Measurements from ENCODE around the gene CHST13. TPM values are rescaled to one million over a fixed set of nuclear protein-coding genes. Genes with fewer than 3 reads are reported as not detected.

CHST13 gene
- total RNA-seq, 2 donors from 2014 or later, result 1.6 to 6.7 TPM

- H3K27me3 ChIP-seq (ENCODE audit: control insufficient read depth, insufficient read depth, low read length, poor library complexity, severe bottlenecking), result no peaks in the 10 kb centered on the region
- WGBS, 2 experiments (ENCODE audit: insufficient coverage in 1 of 2, insufficient read length in 1 of 2), result 87 to 89% methylated on average over 24 of the region's 24 CpGs
- Mint-ChIP-seq H3K27ac (no peak overlapping the region), H3K9me3 (peaks cover 1% of the 10 kb centered on the region), H3K4me1 (no peaks in the 10 kb centered on the region), H3K27me3 (ENCODE audit: insufficient read depth) (peaks cover 11% of the 10 kb centered on the region), H3K36me3 (ENCODE audit: low read depth) (no peaks in the 10 kb centered on the region), H3K4me3 (no peak overlapping the region)
- H3K9me3 ChIP-seq (ENCODE audit: control insufficient read depth, low read length), result no peaks in the 10 kb centered on the region
- H3K36me3 ChIP-seq (ENCODE audit: control insufficient read depth, insufficient read depth, low read length), result no peaks in the 10 kb centered on the region
- H3K4me3 ChIP-seq (ENCODE audit: low read length), result no peak overlapping the region
- peak; percentile 45 for DNase-seq
- no peak overlapping the region for H3K9ac ChIP-seq (ENCODE audit: extremely low read depth, low read length, poor library complexity, severe bottlenecking)
- TF ChIP-seq, protein P1, sequence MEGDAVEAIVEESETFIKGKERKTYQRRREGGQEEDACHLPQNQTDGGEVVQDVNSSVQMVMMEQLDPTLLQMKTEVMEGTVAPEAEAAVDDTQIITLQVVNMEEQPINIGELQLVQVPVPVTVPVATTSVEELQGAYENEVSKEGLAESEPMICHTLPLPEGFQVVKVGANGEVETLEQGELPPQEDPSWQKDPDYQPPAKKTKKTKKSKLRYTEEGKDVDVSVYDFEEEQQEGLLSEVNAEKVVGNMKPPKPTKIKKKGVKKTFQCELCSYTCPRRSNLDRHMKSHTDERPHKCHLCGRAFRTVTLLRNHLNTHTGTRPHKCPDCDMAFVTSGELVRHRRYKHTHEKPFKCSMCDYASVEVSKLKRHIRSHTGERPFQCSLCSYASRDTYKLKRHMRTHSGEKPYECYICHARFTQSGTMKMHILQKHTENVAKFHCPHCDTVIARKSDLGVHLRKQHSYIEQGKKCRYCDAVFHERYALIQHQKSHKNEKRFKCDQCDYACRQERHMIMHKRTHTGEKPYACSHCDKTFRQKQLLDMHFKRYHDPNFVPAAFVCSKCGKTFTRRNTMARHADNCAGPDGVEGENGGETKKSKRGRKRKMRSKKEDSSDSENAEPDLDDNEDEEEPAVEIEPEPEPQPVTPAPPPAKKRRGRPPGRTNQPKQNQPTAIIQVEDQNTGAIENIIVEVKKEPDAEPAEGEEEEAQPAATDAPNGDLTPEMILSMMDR (conservative IDR thresholded peaks at IDR 0.05), result no peak
- no peak overlapping the region for H3K27ac ChIP-seq (ENCODE audit: low read depth, low read length)
- no peaks in the 10 kb centered on the region for H3K4me1 ChIP-seq (ENCODE audit: control insufficient read depth, insufficient read depth, low read length)
These were observed 17.1 kb downstream of the CHST13 start for GRCh38 chr3:126540951-126541627.

GRCh38 chr3:126541628-126542339 is 17.8 kb downstream of the CHST13 start:
- Histone ChIP-seq H3K36me3 (ENCODE audit: control insufficient read depth, insufficient read depth, low read length) (no peaks in the 10 kb centered on the region), H3K9me3 (ENCODE audit: control insufficient read depth, low read length) (no peaks in the 10 kb centered on the region), H3K9ac (ENCODE audit: extremely low read depth, low read length, poor library complexity, severe bottlenecking) (no peak overlapping the region), H3K4me1 (ENCODE audit: control insufficient read depth, insufficient read depth, low read length) (no peaks in the 10 kb centered on the region), H3K27ac (ENCODE audit: low read depth, low read length) (no peak overlapping the region), H3K27me3 (ENCODE audit: control insufficient read depth, insufficient read depth, low read length, poor library complexity, severe bottlenecking) (no peaks in the 10 kb centered on the region), H3K4me3 (ENCODE audit: low read length) (no peak overlapping the region)
- peak; percentile 50 for DNase-seq
- TF ChIP-seq, protein P1 (conservative IDR thresholded peaks at IDR 0.05), result no peak
- Mint-ChIP-seq H3K27ac (no peak overlapping the region), H3K4me3 (no peak overlapping the region), H3K27me3 (ENCODE audit: insufficient read depth) (peaks cover 11% of the 10 kb centered on the region), H3K9me3 (peaks cover 1% of the 10 kb centered on the region), H3K36me3 (ENCODE audit: low read depth) (no peaks in the 10 kb centered on the region), H3K4me1 (no peaks in the 10 kb centered on the region)
- 97% methylated on average over 79 to 101 of the region's 101 CpGs for WGBS, 2 experiments (ENCODE audit: insufficient coverage in 1 of 2, insufficient read length in 1 of 2)

GRCh38 chr3:126542340-126543241 is 18.6 kb downstream of the CHST13 start:
- WGBS, 2 experiments (ENCODE audit: insufficient coverage in 1 of 2, insufficient read length in 1 of 2), result 93 to 96% methylated on average over 28 to 57 of the region's 57 CpGs
- no peaks in the 10 kb centered on the region for H3K36me3 ChIP-seq (ENCODE audit: control insufficient read depth, insufficient read depth, low read length)
- peaks cover 4% of the 10 kb centered on the region for H3K4me1 Mint-ChIP-seq
- no peaks in the 10 kb centered on the region for H3K9me3 ChIP-seq (ENCODE audit: control insufficient read depth, low read length)
- H3K36me3 Mint-ChIP-seq (ENCODE audit: low read depth), result no peaks in the 10 kb centered on the region
- no peak overlapping the region for H3K27ac ChIP-seq (ENCODE audit: low read depth, low read length)
- peaks cover 1% of the 10 kb centered on the region for H3K9me3 Mint-ChIP-seq
- no peaks in the 10 kb centered on the region for H3K27me3 ChIP-seq (ENCODE audit: control insufficient read depth, insufficient read depth, low read length, poor library complexity, severe bottlenecking)
- H3K4me3 Mint-ChIP-seq, result no peak overlapping the region
- H3K4me1 ChIP-seq (ENCODE audit: control insufficient read depth, insufficient read depth, low read length), result peaks cover 4% of the 10 kb centered on the region
- DNase-seq, result peak; percentile 54
- H3K4me3 ChIP-seq (ENCODE audit: low read length), result no peak overlapping the region
- TF ChIP-seq, protein P1 (conservative IDR thresholded peaks at IDR 0.05), result no peak
- H3K9ac ChIP-seq (ENCODE audit: extremely low read depth, low read length, poor library complexity, severe bottlenecking), result no peak overlapping the region
- no peak overlapping the region for H3K27ac Mint-ChIP-seq
- peaks cover 11% of the 10 kb centered on the region for H3K27me3 Mint-ChIP-seq (ENCODE audit: insufficient read depth)
